SU-DHL-6 (cell line): ENCODE measurements around the gene ZNF423.
A peak's percentile ranks its signal among the peaks of the same experiment; 100 is the strongest.

Source experiments
- H2AFZ ChIP-seq: fragments of 200-600 bp; sonication (generic); 2 replicates; pipeline ENCODE4 v1.6.1; 2014; ENCODE audit warnings: low read depth, mild to moderate bottlenecking, moderate library complexity, mixed read lengths, antibody characterized with exemption, low read length; ENCODE audit not compliant: severe bottlenecking
- H3F3A ChIP-seq: fragments of 200-600 bp; shearing (Covaris generic); 2 replicates; pipeline ENCODE4 v1.6.0; 2016; ENCODE audit warnings: antibody characterized with exemption, mild to moderate bottlenecking; ENCODE audit not compliant: insufficient read depth
- H3K27ac ChIP-seq: fragments of 200-600 bp; sonication (generic); 2 replicates; pipeline ENCODE4 v1.5.1; 2016; ENCODE audit warnings: low read depth, mild to moderate bottlenecking, low read length, moderate library complexity, mixed read lengths
- H3K27me3 ChIP-seq: fragments of 200-600 bp; sonication (generic), shearing (Covaris generic); 2 replicates; pipeline ENCODE4 v1.6.0; 2014; ENCODE audit warnings: mild to moderate bottlenecking, low read length
- H3K36me3 ChIP-seq: fragments of 200-600 bp; sonication (generic); 2 replicates; pipeline ENCODE4 v1.6.1; 2014; ENCODE audit warnings: mild to moderate bottlenecking, low read length, mixed read lengths
- H3K4me2 ChIP-seq: fragments of 300-600, 200-600 bp; shearing (Covaris generic), sonication (generic); 2 replicates; pipeline ENCODE4 v1.6.0; 2014; ENCODE audit warnings: low read length, low read depth, mild to moderate bottlenecking; ENCODE audit not compliant: poor library complexity, severe bottlenecking
- H3K4me3 ChIP-seq: fragments of 200-600 bp; sonication (generic); 2 replicates; pipeline ENCODE4 v1.5.1; 2014; ENCODE audit warnings: antibody characterized with exemption, low read length, mild to moderate bottlenecking, mixed read lengths; ENCODE audit not compliant: insufficient read depth, poor library complexity, severe bottlenecking
- H3K79me2 ChIP-seq: fragments of 200-600 bp; sonication (generic); 2 replicates; pipeline ENCODE4 v1.6.1; 2014; ENCODE audit warnings: mild to moderate bottlenecking, low read length, moderate library complexity; ENCODE audit not compliant: insufficient read depth
- H3K9ac ChIP-seq: fragments of 200-600 bp; sonication (generic); 2 replicates; pipeline ENCODE4 v1.7.0; 2014; ENCODE audit warnings: mild to moderate bottlenecking, low read length
- H3K9me2 ChIP-seq: fragments of 200-600 bp; sonication (generic); replicated peaks from 2 replicates; pipeline ENCODE4 v1.6.1; 2014; ENCODE audit warnings: low read length; ENCODE audit not compliant: insufficient read depth
- H3K9me3 ChIP-seq: fragments of 200-600 bp; sonication (generic); 2 replicates; pipeline ENCODE4 v1.6.1; 2014; ENCODE audit warnings: low read length, mixed read lengths; ENCODE audit not compliant: insufficient read depth
- H4K20me1 ChIP-seq: fragments of 200-600 bp; sonication (generic); 2 replicates; pipeline ENCODE4 v1.6.1; 2014; ENCODE audit warnings: low read depth, mild to moderate bottlenecking, antibody characterized with exemption, low read length, moderate library complexity, mixed read lengths
- CTCF ChIP-seq: fragments of 200-600 bp; sonication (generic); IDR thresholded peaks from one replicate; pipeline ENCODE4 v1.5.1; 2017; ENCODE audit warnings: antibody characterized with exemption, mild to moderate bottlenecking, low read length, moderate library complexity; ENCODE audit not compliant: insufficient read depth, poor library complexity, severe bottlenecking
- EZH2phosphoT487 ChIP-seq: fragments of 200-600 bp; sonication (generic), shearing (Covaris generic); conservative IDR thresholded peaks from 2 replicates; pipeline ENCODE4 v1.6.1; 2018; ENCODE audit warnings: mild to moderate bottlenecking, antibody characterized with exemption, low read length, moderate library complexity, mixed read lengths

Gene ZNF423

DNA sequence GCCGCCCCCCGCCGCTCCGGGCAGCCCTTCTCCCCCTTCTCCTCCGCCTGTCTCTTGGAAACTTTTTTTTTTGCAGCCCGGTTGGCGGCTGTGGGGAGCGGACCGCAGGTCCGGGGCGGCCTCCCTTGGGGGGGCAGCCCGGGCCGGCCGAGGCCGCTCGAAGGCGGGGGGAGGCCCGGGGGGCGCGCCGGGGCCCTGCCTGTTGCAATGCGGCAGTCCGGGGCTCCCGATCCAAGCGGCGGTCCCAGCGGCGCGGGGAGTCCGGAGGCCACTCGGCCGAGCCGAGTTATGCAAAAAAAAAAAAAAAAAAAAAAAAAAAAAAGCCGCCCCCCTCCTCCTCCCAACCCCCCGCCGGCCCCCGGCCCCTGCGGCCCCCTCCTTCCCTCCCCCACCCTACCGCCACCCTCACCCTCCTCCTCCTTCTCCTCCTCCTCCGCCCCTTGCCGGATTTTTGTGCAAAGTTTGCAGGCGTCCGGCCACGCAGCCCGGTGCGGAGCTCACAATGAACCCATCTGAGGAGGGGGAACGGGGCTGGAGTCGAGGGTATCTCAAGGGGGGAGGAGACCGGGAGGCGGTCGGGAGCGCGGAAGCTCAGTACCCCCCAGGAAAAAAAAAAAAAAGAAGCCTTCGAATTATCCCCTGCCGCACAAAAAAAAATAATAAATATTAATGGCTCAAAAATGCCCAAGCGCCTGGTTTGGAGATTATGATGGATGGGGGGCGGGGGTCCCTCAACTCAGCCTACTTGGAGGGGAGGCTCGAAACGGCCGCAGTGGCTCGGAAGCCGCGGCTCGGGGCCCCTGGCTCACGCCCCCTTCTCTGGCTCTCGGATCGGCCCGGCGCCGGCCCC, at the start of gene ZNF423:
TSS of gene ZNF423 (minus strand) at position 291 of the 850 bp plus-strand sequence. CDS start 338 bp downstream, outside the sequence.
- TF ChIP-seq CTCF = no peak
- TF ChIP-seq EZH2phosphoT487 = no peak
- Histone ChIP-seq H3K79me2 (no peaks in the 10 kb centered on the region), H3K27me3 (no peaks in the 10 kb centered on the region), H3K36me3 (no peaks in the 10 kb centered on the region), H3K9me2 (no peaks in the 10 kb centered on the region), H3K9ac (peak within 1 kb of the TSS; percentile 68), H4K20me1 (no peaks in the 10 kb centered on the region), H3K9me3 (no peaks in the 10 kb centered on the region), H3K27ac (no peak within 1 kb of the TSS; the same call in 1 of the 2 replicates), H3F3A (no peaks in the 10 kb centered on the region), H3K4me3 (peak within 1 kb of the TSS; percentile 62), H3K4me2 (peak within 1 kb of the TSS; percentile 96), H2AFZ (peak within 1 kb of the TSS; percentile 99)

DNA sequence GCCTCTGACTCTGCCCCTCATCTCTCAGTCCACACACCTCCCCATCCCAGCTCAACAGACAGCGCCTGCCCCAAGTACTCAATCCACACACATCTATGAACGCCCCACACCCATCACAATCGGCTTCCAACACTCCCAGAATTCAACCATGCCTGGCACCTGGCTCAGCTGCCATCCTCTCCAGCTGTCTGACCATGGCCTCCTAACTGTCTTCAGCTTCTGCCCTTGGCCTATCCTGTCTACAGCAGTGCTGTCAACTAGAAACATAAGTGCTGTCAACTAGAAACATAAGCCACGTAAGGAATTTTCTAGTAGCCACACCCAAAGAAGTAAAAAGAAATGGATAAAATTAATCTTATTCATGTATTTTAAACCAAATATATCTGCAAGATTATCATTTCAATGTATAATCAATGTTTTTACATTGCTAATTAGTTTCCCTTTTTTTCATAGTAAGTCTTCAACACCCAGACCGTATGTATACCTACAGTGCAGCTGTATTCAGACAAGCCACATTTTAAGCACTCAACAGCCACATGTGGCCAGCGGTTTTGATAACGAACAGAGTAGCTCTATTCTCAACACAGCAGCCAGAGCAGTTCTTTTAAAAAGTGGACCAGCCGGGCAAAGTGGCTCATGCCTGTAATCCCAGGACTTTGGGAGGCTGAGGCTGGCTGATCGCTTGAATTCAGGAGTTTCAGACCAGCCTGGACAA, 48.6 kb upstream of the ZNF423 start:
- H2AFZ ChIP-seq = no peak overlapping the region
- no peaks in the 10 kb centered on the region for H3K79me2 ChIP-seq
- peaks cover 4% of the 10 kb centered on the region; the same call in 1 of the 2 replicates for H3K27me3 ChIP-seq
- H3K4me3 ChIP-seq = no peak overlapping the region
- no peaks in the 10 kb centered on the region for H3F3A ChIP-seq
- no peak overlapping the region for H3K27ac ChIP-seq
- no peaks in the 10 kb centered on the region for H4K20me1 ChIP-seq
- no peak for TF ChIP-seq CTCF
- no peak for TF ChIP-seq EZH2phosphoT487
- H3K4me2 ChIP-seq = no peak overlapping the region
- H3K36me3 ChIP-seq = no peaks in the 10 kb centered on the region
- H3K9me2 ChIP-seq = no peaks in the 10 kb centered on the region
- no peaks in the 10 kb centered on the region for H3K9me3 ChIP-seq
- H3K9ac ChIP-seq = no peak overlapping the region

- Histone ChIP-seq H2AFZ (no peak overlapping the region), H3K36me3 (no peaks in the 10 kb centered on the region), H3K27ac (no peak overlapping the region), H3K4me2 (no peak overlapping the region), H3K9me3 (no peaks in the 10 kb centered on the region), H3K9ac (no peak overlapping the region), H3F3A (no peaks in the 10 kb centered on the region), H3K27me3 (peaks cover 4% of the 10 kb centered on the region; the same call in 1 of the 2 replicates), H3K4me3 (no peak overlapping the region), H4K20me1 (no peaks in the 10 kb centered on the region), H3K9me2 (no peaks in the 10 kb centered on the region), H3K79me2 (no peaks in the 10 kb centered on the region)
- TF ChIP-seq EZH2phosphoT487 = no peak
- no peak for TF ChIP-seq CTCF
Observed at GRCh38 chr16:49902908-49903307, 47.0 kb upstream of the ZNF423 start.
